HepG2 (cell line): ENCODE results near the gene PMPCB. TPM values are rescaled to one million over a fixed set of nuclear protein-coding genes. Genes with fewer than 3 reads are reported as not detected.
A peak's percentile ranks its signal among the peaks of the same experiment; 100 is the strongest.

ENCODE experiments used
- ATAC-seq: fragments of 200-7000 bp; cut with Tn5 transposase; 3 replicates; pipeline ENCODE4 v1.9.1; 2020; ENCODE audit warnings: mild to moderate bottlenecking, moderate library complexity
- Bru-seq: library from RNA; stranded (reverse); fragments of 400-500 nt; gene quantifications from one replicate; lab custom pipeline; 2021; lab: Mats Ljungman, UMichigan
- BruChase-seq, 2 experiments: library from RNA; stranded (reverse); fragments of 400-500 nt; gene quantifications; one replicate each; lab custom pipeline; 2021; lab: Mats Ljungman, UMichigan
- BruUV-seq: library from RNA; stranded (reverse); fragments of 400-500 nt; replicated peaks from 2 replicates; lab custom pipeline; 2021; lab: Mats Ljungman, UMichigan
- CTCF ChIA-PET: fragments of 300-600 bp; formaldehyde crosslinking; extraction: SDS; loops from one replicate; lab custom pipeline; 2021; ENCODE audit warnings: low total read pairs, inconsistent platforms, low intra/inter-chr PET ratio; lab: Yijun Ruan, JAX
- POLR2A ChIA-PET: fragments of 350-600 bp; sonication (Branson Sonifier 250); formaldehyde crosslinking; loops from one replicate; lab custom pipeline; 2020; ENCODE audit warnings: antibody characterized with exemption, inconsistent platforms; lab: Yijun Ruan, JAX
- DNase-seq: peaks from one replicate; pipeline ENCODE4 v3.0.0-alpha.2; 2015; ENCODE audit warnings: low spot score
- FAIRE-seq: peaks from 3 replicates; lab custom pipeline; 2011; peaks lifted over from hg19 to GRCh38; lab: Jason Lieb, UNC
- H2AFZ ChIP-seq: one replicate; pipeline ENCODE4 v1.6.1; 2011; ENCODE audit warnings: low read length, inconsistent platforms
- H3K27ac ChIP-seq: fragments of 300-600 bp; 3 replicates; pipeline ENCODE4 v1.8.0; 2011; ENCODE audit warnings: mixed run types, mild to moderate bottlenecking, mixed read lengths, low read length, inconsistent platforms; ENCODE audit not compliant: insufficient read depth; ENCODE audit errors: extremely low read length
- H3K27me3 ChIP-seq, 2 experiments: fragments of 200-600 bp in 1 of 2; 2 replicates in 1 of 2; 3 replicates in 1 of 2; pipeline versions ENCODE4 v1.6.0 to v1.8.0; 2011; ENCODE audit warnings: low read length in 2 of 2, mild to moderate bottlenecking in 2 of 2, moderate library complexity in 2 of 2, inconsistent platforms in 1 of 2; ENCODE audit not compliant: insufficient read depth in 2 of 2, control insufficient read depth in 1 of 2
- H3K36me3 ChIP-seq, 2 experiments: fragments of 200-600 bp in 1 of 2; replicated peaks in 1 of 2; 2 replicates in 1 of 2; 3 replicates in 1 of 2; pipeline versions ENCODE4 v1.5.1 to v1.8.0; 2011; ENCODE audit warnings: low read length in 2 of 2, inconsistent platforms in 1 of 2; ENCODE audit not compliant: insufficient read depth in 2 of 2, control insufficient read depth in 1 of 2
- H3K4me1 ChIP-seq: 2 replicates; pipeline ENCODE4 v1.5.1; 2012; ENCODE audit warnings: low read length, inconsistent platforms; ENCODE audit not compliant: insufficient read depth
- H3K4me2 ChIP-seq: 2 replicates; pipeline ENCODE4 v1.6.0; 2011; ENCODE audit warnings: low read depth, low read length, inconsistent platforms
- H3K4me3 ChIP-seq, 3 experiments: fragments of 200-600 bp in 1 of 3; sonication (generic), shearing (Covaris generic) in 1 of 3; replicated peaks in 1 of 3; 2 replicates each; pipeline ENCODE4 v1.5.1; 2011 to 2016; ENCODE audit warnings: low read length in 3 of 3, inconsistent platforms in 2 of 3, low read depth in 2 of 3, mild to moderate bottlenecking in 2 of 3, control low read depth in 1 of 3, mixed read lengths in 1 of 3; ENCODE audit not compliant: insufficient read depth in 1 of 3
- H3K79me2 ChIP-seq: one replicate; pipeline ENCODE4 v1.6.1; 2011; ENCODE audit warnings: low read length, inconsistent platforms; ENCODE audit not compliant: insufficient read depth
- H3K9ac ChIP-seq: 2 replicates; pipeline ENCODE4 v1.6.0; 2011; ENCODE audit warnings: mild to moderate bottlenecking, low read depth, low read length, inconsistent platforms; ENCODE audit not compliant: insufficient read depth
- H3K9me3 ChIP-seq: 2 replicates; pipeline ENCODE4 v1.5.1; 2012; ENCODE audit warnings: mild to moderate bottlenecking, low read length
- H4K20me1 ChIP-seq: 2 replicates; pipeline ENCODE4 v1.6.0; 2011; ENCODE audit warnings: inconsistent platforms, mild to moderate bottlenecking, low read length, moderate library complexity; ENCODE audit not compliant: insufficient read depth
- PLRG1 ChIP-seq: fragments of 450-650 bp; conservative IDR thresholded peaks from 2 replicates; pipeline ENCODE4 v1.6.1; 2016
- SNAI1 ChIP-seq: sonication (generic); formaldehyde crosslinking; IDR thresholded peaks from 2 replicates; pipeline ENCODE4 v1.5.0; 2020; ENCODE audit warnings: mild to moderate bottlenecking, missing genetic modification reagents, borderline replicate concordance
- ZNF672 ChIP-seq: sonication (generic); formaldehyde crosslinking; IDR thresholded peaks from 2 replicates; pipeline ENCODE4 v1.8.1; 2022; ENCODE audit warnings: missing genetic modification reagents
- ZNF713 ChIP-seq: sonication (generic); formaldehyde crosslinking; IDR thresholded peaks from 2 replicates; pipeline ENCODE4 v1.4.0; 2020; ENCODE audit warnings: mild to moderate bottlenecking, missing genetic modification reagents
- WGBS: methylation state at CpG from one replicate; pipeline ENCODE4 v1.1.6; 2017; ENCODE audit warnings: low lambda C conversion rate; 5-methylcytosine and 5-hydroxymethylcytosine counted together
- in situ Hi-C: cut with HindIII; loops from 2 replicates; pipeline ENCODE4 v1.10.0; 2017; ENCODE audit warnings: low pct_unique_long_range_greater_than_20kb; ENCODE audit not compliant: extremely low pct_ligation_motif_present
- intact Hi-C: fragments of 100-400 bp; cut with micrococcal nuclease; formaldehyde crosslinking; loops from one replicate; pipeline ENCODE4 v1.10.0; 2022; ENCODE audit not compliant: unreplicated experiment
- long read RNA-seq, 2 experiments: library from RNA in 1 of 2; library from polyadenylated mRNA in 1 of 2; stranded (forward) in 1 of 2; unstranded in 1 of 2; transcript quantifications; one replicate each; pipeline ENCODE4 v2.0.0, GENCODE V29; 2019 to 2022
- polyA minus RNA-seq, 3 experiments: library from RNA; depleted of rRNA, polyadenylated mRNA; stranded (reverse); fragments of >200 nt; gene quantifications; 2 replicates each; pipeline ENCODE4 v1.2.3, GENCODE V29; 2011; ENCODE audit warnings: low replicate concordance in 1 of 3
- polyA plus RNA-seq, 8 experiments: library from polyadenylated mRNA; depleted of rRNA in 3 of 8; stranded (reverse) in 7 of 8; unstranded in 1 of 8; fragments of >200 nt; fragmentation: Illumina TruSeq in 4 of 8; extraction: Trizol in 4 of 8; gene quantifications; 2 replicates each; pipeline versions ENCODE4 v1.2.1 to v1.2.3, GENCODE V29; 2011 to 2016; ENCODE audit warnings: low read depth in 4 of 8, missing spikeins in 1 of 8, mixed read lengths in 1 of 8; ENCODE audit not compliant: insufficient read depth in 1 of 8
- total RNA-seq, 5 experiments: library from RNA; depleted of rRNA; stranded (reverse); fragments of >200 nt; fragmentation: Illumina TruSeq; extraction: Trizol; gene quantifications; 2 replicates each; pipeline ENCODE4 v1.2.3, GENCODE V29; 2016; ENCODE audit warnings: low read depth in 1 of 5
- TF ChIP-seq, protein P1 (sequence below): sonication (generic); formaldehyde crosslinking; IDR thresholded peaks from 2 replicates; pipeline ENCODE4 v1.5.0; 2020; ENCODE audit warnings: missing genetic modification reagents
- TF ChIP-seq, protein P2 (sequence below): fragments of 450-650 bp; IDR thresholded peaks from 2 replicates; pipeline ENCODE4 v1.6.1; 2017; ENCODE audit warnings: mild to moderate bottlenecking

The PMPCB gene, protein sequence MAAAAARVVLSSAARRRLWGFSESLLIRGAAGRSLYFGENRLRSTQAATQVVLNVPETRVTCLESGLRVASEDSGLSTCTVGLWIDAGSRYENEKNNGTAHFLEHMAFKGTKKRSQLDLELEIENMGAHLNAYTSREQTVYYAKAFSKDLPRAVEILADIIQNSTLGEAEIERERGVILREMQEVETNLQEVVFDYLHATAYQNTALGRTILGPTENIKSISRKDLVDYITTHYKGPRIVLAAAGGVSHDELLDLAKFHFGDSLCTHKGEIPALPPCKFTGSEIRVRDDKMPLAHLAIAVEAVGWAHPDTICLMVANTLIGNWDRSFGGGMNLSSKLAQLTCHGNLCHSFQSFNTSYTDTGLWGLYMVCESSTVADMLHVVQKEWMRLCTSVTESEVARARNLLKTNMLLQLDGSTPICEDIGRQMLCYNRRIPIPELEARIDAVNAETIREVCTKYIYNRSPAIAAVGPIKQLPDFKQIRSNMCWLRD
- total RNA-seq (2016; rRNA removed; fragmentation: Illumina TruSeq; extraction: Trizol), result 75.9 and 80.8 TPM in 2 replicates
- total RNA-seq (2016; cell fraction: cytosol; rRNA removed; fragmentation: Illumina TruSeq; extraction: Trizol; ENCODE audit: low read depth), result 10.3 and 10.9 TPM in 2 replicates
- 74.2 and 81.6 TPM in 2 replicates for total RNA-seq (2016; cell fraction: insoluble cytoplasmic fraction; rRNA removed; fragmentation: Illumina TruSeq; extraction: Trizol)
- 24.9 and 31.0 TPM in 2 replicates for total RNA-seq (2016; cell fraction: membrane; rRNA removed; fragmentation: Illumina TruSeq; extraction: Trizol)
- 60.5 and 65.2 TPM in 2 replicates for total RNA-seq (2016; cell fraction: nucleus; rRNA removed; fragmentation: Illumina TruSeq; extraction: Trizol)
- polyA plus RNA-seq (2011; rRNA removed), result 94.2 and 124 TPM in 2 replicates
- polyA plus RNA-seq (2011; cell fraction: cytosol; rRNA removed), result 64.0 and 87.7 TPM in 2 replicates
- 124 and 132 TPM in 2 replicates for polyA plus RNA-seq (2011; cell fraction: nucleus; rRNA removed)
- polyA plus RNA-seq (2012), result 83.3 and 103 TPM in 2 replicates
- 11.4 and 12.8 TPM in 2 replicates for polyA plus RNA-seq (2016; cell fraction: cytosol; fragmentation: Illumina TruSeq; extraction: Trizol; ENCODE audit: low read depth)
- 71.3 and 72.3 TPM in 2 replicates for polyA plus RNA-seq (2016; cell fraction: insoluble cytoplasmic fraction; fragmentation: Illumina TruSeq; extraction: Trizol; ENCODE audit: low read depth)
- polyA plus RNA-seq (2016; cell fraction: membrane; fragmentation: Illumina TruSeq; extraction: Trizol; ENCODE audit: low read depth), result 19.0 and 23.5 TPM in 2 replicates
- polyA plus RNA-seq (2016; cell fraction: nucleus; fragmentation: Illumina TruSeq; extraction: Trizol; ENCODE audit: insufficient read depth, low read depth), result 114 and 128 TPM in 2 replicates
- polyA minus RNA-seq (2011; rRNA and poly(A)+ RNA removed; ENCODE audit: low replicate concordance), result 21.2 and 28.8 TPM in 2 replicates
- 41.1 and 42.2 TPM in 2 replicates for polyA minus RNA-seq (2011; cell fraction: cytosol; rRNA and poly(A)+ RNA removed)
- 51.8 and 58.2 TPM in 2 replicates for polyA minus RNA-seq (2011; cell fraction: nucleus; rRNA and poly(A)+ RNA removed)
- Bru-seq, nascent RNA, result percentile 93 among the genes with signal in this experiment
- percentile 87 among the genes with signal in this experiment for BruChase-seq, experiment 1, labeled RNA remaining after a 6-hour chase
- BruChase-seq, experiment 2, labeled RNA remaining after a 2-hour chase, result percentile 87 among the genes with signal in this experiment
- long read RNA-seq, experiment 1, transcript PMPCB-201 (13 exons, 2,472 nt), result major isoform, 132 of 169 reads
- long read RNA-seq, experiment 1, transcript PMPCB-202 (12 exons, 1,714 nt), result minor isoform, 12 of 169 reads
- long read RNA-seq, experiment 1, partial matches to known transcripts, result 13 of 169 reads
- long read RNA-seq, experiment 1, other reads (novel, unspliced or antisense), result 11 of 169 reads
- long read RNA-seq, experiment 2, transcript PMPCB-201 (13 exons, 2,472 nt), result major isoform, 7 of 130 reads
- long read RNA-seq, experiment 2, partial matches to known transcripts, result 35 of 130 reads
- long read RNA-seq, experiment 2, other reads (novel, unspliced or antisense), result 86 of 130 reads

DNA sequence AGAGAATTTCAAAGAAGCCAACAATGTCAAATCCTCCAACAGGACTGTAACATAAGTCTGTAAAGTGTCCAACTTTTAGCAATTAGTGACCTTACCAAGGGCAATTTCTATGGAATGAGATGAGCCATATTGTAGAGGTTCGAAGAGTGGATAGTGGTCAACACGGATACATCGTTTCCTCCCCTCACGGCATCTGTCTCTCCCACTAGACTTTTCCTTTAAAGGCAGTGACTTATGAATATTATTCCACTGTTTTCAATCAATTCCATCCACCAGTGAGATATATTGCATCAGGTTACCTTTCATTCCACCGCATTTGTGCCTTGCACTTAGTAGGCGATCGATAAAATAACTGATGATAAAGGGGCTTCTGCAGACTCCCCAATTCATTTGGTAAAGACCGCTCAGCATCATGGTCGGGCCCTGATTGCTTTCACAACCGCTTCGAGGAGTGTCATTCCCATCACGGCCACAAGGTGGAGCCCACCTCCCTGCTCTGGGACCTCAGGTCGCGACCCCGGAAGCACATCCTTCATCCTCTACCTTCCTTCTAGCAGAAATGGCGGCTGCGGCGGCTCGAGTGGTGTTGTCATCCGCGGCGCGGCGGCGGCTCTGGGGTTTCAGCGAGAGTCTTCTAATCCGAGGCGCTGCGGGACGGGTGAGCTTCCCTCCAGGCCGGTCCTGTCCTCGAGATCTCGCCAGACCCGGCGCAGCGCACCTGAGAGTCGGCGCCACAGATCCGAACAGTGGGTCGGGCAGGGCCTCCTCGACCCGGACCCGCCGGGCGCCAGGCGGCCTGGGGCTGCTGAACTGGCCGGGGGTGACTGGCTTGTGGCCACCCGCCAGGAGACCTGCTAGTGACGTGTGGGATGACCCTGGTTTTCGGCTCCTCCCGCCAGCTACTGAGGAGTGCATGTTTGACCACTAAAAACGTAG is at the start of gene PMPCB:
PMPCB (plus strand) TSS at position 535 of the 936 bp plus-strand sequence; CDS start at position 560, 25 bp downstream.
- Histone ChIP-seq H3K27me3 (no peaks in the 10 kb centered on the region), H3K79me2 (peaks cover 21% of the 10 kb centered on the region), H4K20me1 (no peaks in the 10 kb centered on the region), H3K4me2 (peak within 1 kb of the TSS; percentile 77), H2AFZ (peak within 1 kb of the TSS; percentile 99), H3K36me3 (peaks cover 7 to 17% of the 10 kb centered on the region in 2 experiments; a peak in 4 of 5 replicates), H3K4me1 (peaks cover 20% of the 10 kb centered on the region), H3K4me3 (peak within 1 kb of the TSS; percentile 76 to 93 (median 82)), H3K27ac (peak within 1 kb of the TSS; percentile 82), H3K9ac (peak within 1 kb of the TSS; percentile 82), H3K9me3 (no peaks in the 10 kb centered on the region)
- WGBS, result 1% methylated on average over 14 of the region's 52 CpGs
- ChIA-PET POLR2A (interaction anchor here (1.1 kb wide), 1 partner anchor 109 kb away, joined by 3 read pairs; no protein-coding TSS in a partner anchor), CTCF (interaction anchor here (2.5 kb wide), 1 partner anchor 109 kb away, joined by 36 read pairs; no protein-coding TSS in a partner anchor)
- in situ Hi-C loops, result loop anchor here (5.0 kb wide), 1 partner anchor 110 kb away; no protein-coding TSS in a partner anchor
- DNase-seq, result peak; percentile 88
- BruUV-seq, result TSS peak; percentile 80
- FAIRE-seq, result peak; percentile 84
- peak; percentile 97 for ATAC-seq
- intact Hi-C loops, result loop anchor here (1.0 to 5.0 kb wide), 2 partner anchors 45 to 110 kb away; partner anchors contain the start of gene DNAJC2
- TF ChIP-seq, protein P1, sequence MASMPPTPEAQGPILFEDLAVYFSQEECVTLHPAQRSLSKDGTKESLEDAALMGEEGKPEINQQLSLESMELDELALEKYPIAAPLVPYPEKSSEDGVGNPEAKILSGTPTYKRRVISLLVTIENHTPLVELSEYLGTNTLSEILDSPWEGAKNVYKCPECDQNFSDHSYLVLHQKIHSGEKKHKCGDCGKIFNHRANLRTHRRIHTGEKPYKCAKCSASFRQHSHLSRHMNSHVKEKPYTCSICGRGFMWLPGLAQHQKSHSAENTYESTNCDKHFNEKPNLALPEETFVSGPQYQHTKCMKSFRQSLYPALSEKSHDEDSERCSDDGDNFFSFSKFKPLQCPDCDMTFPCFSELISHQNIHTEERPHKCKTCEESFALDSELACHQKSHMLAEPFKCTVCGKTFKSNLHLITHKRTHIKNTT (CRISPR knock-in tag), result 0 out of 2 replicates have a peak, but pooled peaks have one; percentile 30
- peak; percentile 87; the same call in 1 of the 2 replicates for TF ChIP-seq ZNF713 (CRISPR knock-in tag)
- no peak for TF ChIP-seq PLRG1
- TF ChIP-seq, protein P2, sequence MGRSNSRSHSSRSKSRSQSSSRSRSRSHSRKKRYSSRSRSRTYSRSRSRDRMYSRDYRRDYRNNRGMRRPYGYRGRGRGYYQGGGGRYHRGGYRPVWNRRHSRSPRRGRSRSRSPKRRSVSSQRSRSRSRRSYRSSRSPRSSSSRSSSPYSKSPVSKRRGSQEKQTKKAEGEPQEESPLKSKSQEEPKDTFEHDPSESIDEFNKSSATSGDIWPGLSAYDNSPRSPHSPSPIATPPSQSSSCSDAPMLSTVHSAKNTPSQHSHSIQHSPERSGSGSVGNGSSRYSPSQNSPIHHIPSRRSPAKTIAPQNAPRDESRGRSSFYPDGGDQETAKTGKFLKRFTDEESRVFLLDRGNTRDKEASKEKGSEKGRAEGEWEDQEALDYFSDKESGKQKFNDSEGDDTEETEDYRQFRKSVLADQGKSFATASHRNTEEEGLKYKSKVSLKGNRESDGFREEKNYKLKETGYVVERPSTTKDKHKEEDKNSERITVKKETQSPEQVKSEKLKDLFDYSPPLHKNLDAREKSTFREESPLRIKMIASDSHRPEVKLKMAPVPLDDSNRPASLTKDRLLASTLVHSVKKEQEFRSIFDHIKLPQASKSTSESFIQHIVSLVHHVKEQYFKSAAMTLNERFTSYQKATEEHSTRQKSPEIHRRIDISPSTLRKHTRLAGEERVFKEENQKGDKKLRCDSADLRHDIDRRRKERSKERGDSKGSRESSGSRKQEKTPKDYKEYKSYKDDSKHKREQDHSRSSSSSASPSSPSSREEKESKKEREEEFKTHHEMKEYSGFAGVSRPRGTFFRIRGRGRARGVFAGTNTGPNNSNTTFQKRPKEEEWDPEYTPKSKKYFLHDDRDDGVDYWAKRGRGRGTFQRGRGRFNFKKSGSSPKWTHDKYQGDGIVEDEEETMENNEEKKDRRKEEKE, result no peak
- no peak for TF ChIP-seq ZNF672
- 0 out of 2 replicates have a peak, but pooled peaks have one; percentile 43 for TF ChIP-seq SNAI1 (CRISPR knock-in tag)
